Smooth muscle cell (in vitro differentiated cells): Measurements from ENCODE around the gene SMOC2. TPM values are rescaled to one million over a fixed set of nuclear protein-coding genes. Genes with fewer than 3 reads are reported as not detected.

Experiments
- DNase-seq: peaks from one replicate; lab custom pipeline; 2025; ENCODE audit not compliant: unreplicated experiment; lab: John Stamatoyannopoulos, UW
- H2AFZ ChIP-seq: fragments of 200-600 bp; sonication (generic); 2 replicates; pipeline ENCODE4 v1.6.0; 2016; ENCODE audit warnings: antibody characterized with exemption, low read depth, mild to moderate bottlenecking
- H3F3A ChIP-seq: fragments of 200-600 bp; sonication (generic); 2 replicates; pipeline ENCODE4 v1.6.0; 2017; ENCODE audit warnings: antibody characterized with exemption, low read depth
- H3K27ac ChIP-seq: fragments of 200-600 bp; sonication (generic); 2 replicates; pipeline ENCODE4 v1.5.1; 2016; ENCODE audit warnings: low read depth, mild to moderate bottlenecking
- H3K27me3 ChIP-seq: fragments of 200-600 bp; sonication (generic); 2 replicates; pipeline ENCODE4 v1.6.1; 2016; ENCODE audit warnings: low read depth, mild to moderate bottlenecking
- H3K36me3 ChIP-seq: fragments of 200-600 bp; sonication (generic); 2 replicates; pipeline ENCODE4 v1.5.1; 2016; ENCODE audit warnings: low read depth
- H3K4me1 ChIP-seq: fragments of 200-600 bp; sonication (generic); 2 replicates; pipeline ENCODE4 v1.5.1; 2016; ENCODE audit warnings: low read depth
- H3K4me2 ChIP-seq: fragments of 200-600 bp; sonication (generic); 2 replicates; pipeline ENCODE4 v1.6.0; 2016; ENCODE audit warnings: mild to moderate bottlenecking
- H3K4me3 ChIP-seq: fragments of 200-600 bp; sonication (generic); 2 replicates; pipeline ENCODE4 v1.5.1; 2016; ENCODE audit warnings: mild to moderate bottlenecking
- H3K79me2 ChIP-seq: fragments of 200-600 bp; sonication (generic); 2 replicates; pipeline ENCODE4 v1.6.0; 2016; ENCODE audit warnings: low read depth, mild to moderate bottlenecking
- H3K9ac ChIP-seq: fragments of 200-600 bp; sonication (generic); 2 replicates; pipeline ENCODE4 v1.6.0; 2016; ENCODE audit warnings: low read depth
- H3K9me3 ChIP-seq: fragments of 200-600 bp; sonication (generic); replicated peaks from 2 replicates; pipeline ENCODE4 v1.5.1; 2016; ENCODE audit warnings: low read depth
- H4K20me1 ChIP-seq: fragments of 200-600 bp; sonication (generic); 2 replicates; pipeline ENCODE4 v1.6.0; 2016; ENCODE audit warnings: low read depth
- WGBS: methylation state at CpG from one replicate; pipeline ENCODE4 v1.1.7; 2016; ENCODE audit warnings: low lambda C conversion rate; 5-methylcytosine and 5-hydroxymethylcytosine counted together
- polyA plus RNA-seq: library from polyadenylated mRNA; unstranded; fragments of >200 nt; fragmentation: Nextera tagmentation; extraction: Ambion mirVana; gene quantifications from 2 replicates; pipeline ENCODE4 v1.2.1, GENCODE V29; 2016
- total RNA-seq: library from RNA; depleted of rRNA; stranded (reverse); fragments of >200 nt; gene quantifications from 2 replicates; pipeline ENCODE4 v1.2.3, GENCODE V29; 2014
- TF ChIP-seq, protein P1 (sequence below): fragments of 200-600 bp; sonication (generic); IDR thresholded peaks from 2 replicates; pipeline ENCODE4 v1.5.1; 2017; ENCODE audit warnings: borderline replicate concordance, mild to moderate bottlenecking, antibody characterized with exemption; ENCODE audit not compliant: insufficient read depth, poor library complexity, severe bottlenecking

Gene SMOC2
- total and polyA plus RNA-seq, 2 experiments from 2014 or later: 0.63 to 1.2 TPM

GRCh38 chr6:168584249-168584648 lies 143.3 kb downstream of the SMOC2 start:
- no peak overlapping the region for H3K4me3 ChIP-seq
- H4K20me1 ChIP-seq: no peaks in the 10 kb centered on the region
- 64% methylated on average over 6 of the region's 6 CpGs for WGBS
- DNase-seq: no peak
- peaks cover 14% of the 10 kb centered on the region for H3K27me3 ChIP-seq
- H3K79me2 ChIP-seq: no peaks in the 10 kb centered on the region
- H3K36me3 ChIP-seq: no peaks in the 10 kb centered on the region
- no peak overlapping the region for H2AFZ ChIP-seq
- TF ChIP-seq, protein P1, sequence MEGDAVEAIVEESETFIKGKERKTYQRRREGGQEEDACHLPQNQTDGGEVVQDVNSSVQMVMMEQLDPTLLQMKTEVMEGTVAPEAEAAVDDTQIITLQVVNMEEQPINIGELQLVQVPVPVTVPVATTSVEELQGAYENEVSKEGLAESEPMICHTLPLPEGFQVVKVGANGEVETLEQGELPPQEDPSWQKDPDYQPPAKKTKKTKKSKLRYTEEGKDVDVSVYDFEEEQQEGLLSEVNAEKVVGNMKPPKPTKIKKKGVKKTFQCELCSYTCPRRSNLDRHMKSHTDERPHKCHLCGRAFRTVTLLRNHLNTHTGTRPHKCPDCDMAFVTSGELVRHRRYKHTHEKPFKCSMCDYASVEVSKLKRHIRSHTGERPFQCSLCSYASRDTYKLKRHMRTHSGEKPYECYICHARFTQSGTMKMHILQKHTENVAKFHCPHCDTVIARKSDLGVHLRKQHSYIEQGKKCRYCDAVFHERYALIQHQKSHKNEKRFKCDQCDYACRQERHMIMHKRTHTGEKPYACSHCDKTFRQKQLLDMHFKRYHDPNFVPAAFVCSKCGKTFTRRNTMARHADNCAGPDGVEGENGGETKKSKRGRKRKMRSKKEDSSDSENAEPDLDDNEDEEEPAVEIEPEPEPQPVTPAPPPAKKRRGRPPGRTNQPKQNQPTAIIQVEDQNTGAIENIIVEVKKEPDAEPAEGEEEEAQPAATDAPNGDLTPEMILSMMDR: no peak
- no peak overlapping the region for H3K4me2 ChIP-seq
- H3F3A ChIP-seq: no peaks in the 10 kb centered on the region
- no peaks in the 10 kb centered on the region for H3K9me3 ChIP-seq
- no peak overlapping the region for H3K9ac ChIP-seq
- H3K27ac ChIP-seq: no peak overlapping the region
- H3K4me1 ChIP-seq: no peaks in the 10 kb centered on the region

- Histone ChIP-seq H3K4me2 (no peak overlapping the region), H3K9ac (no peak overlapping the region), H3K27ac (no peak overlapping the region), H3K4me1 (no peaks in the 10 kb centered on the region), H3K27me3 (peaks cover 14% of the 10 kb centered on the region), H4K20me1 (no peaks in the 10 kb centered on the region), H3K9me3 (no peaks in the 10 kb centered on the region), H3K79me2 (no peaks in the 10 kb centered on the region), H3K36me3 (no peaks in the 10 kb centered on the region), H3K4me3 (no peak overlapping the region), H2AFZ (no peak overlapping the region), H3F3A (no peaks in the 10 kb centered on the region)
- TF ChIP-seq, protein P1: no peak
- 85% methylated on average over 5 of the region's 5 CpGs for WGBS
- no peak for DNase-seq
Measured at GRCh38 chr6:168584671-168585070, 143.7 kb downstream of the SMOC2 start.

- Histone ChIP-seq H3K27me3 (peaks cover 11% of the 10 kb centered on the region), H3K4me3 (no peak overlapping the region), H3K4me2 (no peak overlapping the region), H3K9ac (no peak overlapping the region), H3K9me3 (no peaks in the 10 kb centered on the region), H3K36me3 (no peaks in the 10 kb centered on the region), H3K79me2 (no peaks in the 10 kb centered on the region), H4K20me1 (no peaks in the 10 kb centered on the region), H2AFZ (no peak overlapping the region), H3K4me1 (no peaks in the 10 kb centered on the region), H3F3A (no peaks in the 10 kb centered on the region), H3K27ac (no peak overlapping the region)
- 65% methylated on average over 3 of the region's 3 CpGs for WGBS
- TF ChIP-seq, protein P1: no peak
- no peak for DNase-seq
Measured at GRCh38 chr6:168585441-168585840, 144.5 kb downstream of the SMOC2 start.

GRCh38 chr6:168589275-168589674 lies 148.3 kb downstream of the SMOC2 start:
- peaks cover 11% of the 10 kb centered on the region for H3K27me3 ChIP-seq
- H3K4me2 ChIP-seq: no peak overlapping the region
- DNase-seq: no peak
- TF ChIP-seq, protein P1: no peak
- no peak overlapping the region for H3K4me3 ChIP-seq
- WGBS: 86% methylated on average over 2 of the region's 2 CpGs
- H3K79me2 ChIP-seq: no peaks in the 10 kb centered on the region
- no peaks in the 10 kb centered on the region for H3F3A ChIP-seq
- H3K27ac ChIP-seq: no peak overlapping the region
- no peaks in the 10 kb centered on the region for H3K4me1 ChIP-seq
- no peaks in the 10 kb centered on the region for H3K36me3 ChIP-seq
- no peak overlapping the region for H3K9ac ChIP-seq
- H4K20me1 ChIP-seq: no peaks in the 10 kb centered on the region
- H2AFZ ChIP-seq: no peak overlapping the region
- H3K9me3 ChIP-seq: no peaks in the 10 kb centered on the region
